Fibroblast of pulmonary artery (primary cell): ENCODE data around the gene FMN2.

ENCODE experiments used
- DNase-seq: peaks from one replicate; pipeline ENCODE4 v3.0.0-alpha.2; 2010; ENCODE audit warnings: low read depth
- H3K4me3 ChIP-seq: replicated peaks from 2 replicates; pipeline ENCODE4 v1.5.1; 2011; ENCODE audit warnings: low read depth, mild to moderate bottlenecking, control low read depth, low read length, moderate library complexity
- CTCF ChIP-seq: IDR thresholded peaks from 2 replicates; pipeline ENCODE4 v1.5.1; 2011; ENCODE audit warnings: mild to moderate bottlenecking, control low read depth, low read length, inconsistent platforms; ENCODE audit errors: missing control alignments

The FMN2 gene

GRCh38 chr1:240151136-240151735 lies 59.6 kb downstream of the FMN2 start:
- DNase-seq = no peak
- no peak overlapping the region for H3K4me3 ChIP-seq
- no peak for TF ChIP-seq CTCF

GRCh38 chr1:240152611-240153297 lies 61.1 kb downstream of the FMN2 start:
- TF ChIP-seq CTCF = no peak
- no peak overlapping the region for H3K4me3 ChIP-seq
- no peak for DNase-seq

GRCh38 chr1:240155605-240156004 lies 63.9 kb downstream of the FMN2 start:
- no peak for TF ChIP-seq CTCF
- H3K4me3 ChIP-seq = no peak overlapping the region
- DNase-seq = no peak

GRCh38 chr1:240164742-240165141 lies 73.1 kb downstream of the FMN2 start:
- no peak for DNase-seq

GRCh38 chr1:240169188-240169587 lies 77.5 kb downstream of the FMN2 start:
- no peak overlapping the region for H3K4me3 ChIP-seq
- peak; percentile 6 for DNase-seq
- no peak for TF ChIP-seq CTCF

More at GRCh38 chr1:240164742-240165141, 73.1 kb downstream of the FMN2 start:
- TF ChIP-seq CTCF = no peak
- H3K4me3 ChIP-seq = no peak overlapping the region

GRCh38 chr1:240170266-240170665 lies 78.6 kb downstream of the FMN2 start:
- DNase-seq = no peak
- TF ChIP-seq CTCF = no peak
- no peak overlapping the region for H3K4me3 ChIP-seq

GRCh38 chr1:240170806-240171205 lies 79.1 kb downstream of the FMN2 start:
- DNase-seq = no peak
- TF ChIP-seq CTCF = no peak
- H3K4me3 ChIP-seq = no peak overlapping the region
